Islet precursor cell (in vitro differentiated cells): Measurements from ENCODE around the gene SPSB3.
"Not testable (repeated sequence)": the region's sequence is repeated elsewhere in the genome, so short reads cannot be mapped to it uniquely, and the experiment has no call there.

Experiments
- DNase-seq: peaks from one replicate; pipeline ENCODE4 v3.0.0-alpha.2; 2018

SPSB3 gene

GRCh38 chr16:1734816-1735215 lies 47.6 kb downstream of the SPSB3 start:
- no peak for DNase-seq

GRCh38 chr16:1734123-1734522 lies 48.2 kb downstream of the SPSB3 start:
- no peak for DNase-seq

- DNase-seq = not testable (repeated sequence)
Measured at GRCh38 chr16:1732551-1732987, 49.8 kb downstream of the SPSB3 start.

- no peak for DNase-seq
Measured at GRCh38 chr16:1732071-1732470, 50.3 kb downstream of the SPSB3 start.

GRCh38 chr16:1731603-1732002 lies 50.8 kb downstream of the SPSB3 start:
- no peak for DNase-seq

- DNase-seq = no peak
Measured at GRCh38 chr16:1731073-1731472, 51.3 kb downstream of the SPSB3 start.

- no peak for DNase-seq
Measured at GRCh38 chr16:1729445-1729844, 52.9 kb downstream of the SPSB3 start.

- no peak for DNase-seq
Measured at GRCh38 chr16:1729026-1729425, 53.3 kb downstream of the SPSB3 start.

- DNase-seq = no peak
Measured at GRCh38 chr16:1727651-1728624, 54.4 kb downstream of the SPSB3 start.
